TTC549 (cell line): ENCODE results near the gene CDC42EP2.
"Not testable (repeated sequence)": the region's sequence is repeated elsewhere in the genome, so short reads cannot be mapped to it uniquely, and the experiment has no call there.

Source experiments
- FAIRE-seq: peaks from 2 replicates; lab custom pipeline; 2012; peaks lifted over from hg19 to GRCh38; lab: Jason Lieb, UNC

The CDC42EP2 gene

DNA sequence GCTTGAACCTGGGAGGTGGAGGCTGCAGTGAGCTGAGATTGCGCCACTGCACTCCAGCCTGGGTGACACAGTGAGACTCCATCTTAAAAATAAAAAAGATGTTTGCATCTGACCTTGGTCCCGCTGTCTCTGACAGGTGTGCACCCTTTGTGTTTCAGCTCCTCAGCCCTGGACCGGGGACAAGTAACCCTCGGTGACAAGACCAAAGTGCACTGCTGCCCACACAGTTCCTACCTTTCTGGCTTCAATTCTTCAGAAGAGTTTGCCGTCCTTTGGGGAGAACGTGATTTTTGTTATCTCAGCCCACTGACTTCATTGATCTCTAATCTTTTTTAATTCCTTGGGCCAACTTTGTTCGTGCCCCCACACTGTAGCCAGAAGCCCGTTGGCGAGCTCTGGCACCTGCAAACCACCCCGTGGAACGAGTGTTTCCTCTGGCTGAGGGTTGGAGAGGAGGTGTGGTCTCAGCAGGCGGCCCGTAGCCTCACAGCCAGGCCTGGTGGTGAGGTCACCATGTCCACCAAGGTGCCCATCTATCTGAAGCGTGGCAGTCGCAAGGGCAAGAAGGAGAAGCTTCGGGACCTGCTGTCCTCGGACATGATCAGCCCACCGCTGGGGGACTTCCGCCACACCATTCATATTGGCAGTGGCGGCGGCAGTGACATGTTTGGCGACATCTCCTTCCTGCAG is 5.9 kb downstream of the CDC42EP2 start:
- FAIRE-seq, result no peak

DNA sequence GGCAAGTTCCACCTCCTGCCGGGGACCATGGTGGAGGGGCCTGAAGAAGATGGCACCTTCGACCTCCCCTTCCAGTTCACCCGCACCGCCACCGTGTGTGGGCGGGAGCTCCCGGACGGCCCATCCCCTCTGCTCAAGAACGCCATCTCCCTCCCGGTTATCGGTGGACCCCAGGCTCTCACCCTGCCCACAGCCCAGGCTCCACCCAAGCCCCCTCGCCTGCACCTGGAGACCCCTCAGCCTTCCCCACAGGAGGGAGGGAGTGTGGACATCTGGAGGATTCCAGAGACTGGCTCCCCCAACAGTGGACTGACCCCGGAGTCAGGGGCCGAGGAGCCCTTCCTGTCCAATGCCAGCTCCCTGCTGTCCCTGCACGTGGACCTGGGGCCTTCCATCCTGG is 6.4 kb downstream of the CDC42EP2 start:
- FAIRE-seq, result no peak

GRCh38 chr11:65321828-65322485 is 7.3 kb downstream of the CDC42EP2 start:
- no peak for FAIRE-seq

- no peak for FAIRE-seq
These were observed 9.1 kb downstream of the CDC42EP2 start for GRCh38 chr11:65323813-65324212.

GRCh38 chr11:65325435-65325834 is 10.8 kb downstream of the CDC42EP2 start:
- FAIRE-seq, result no peak

DNA sequence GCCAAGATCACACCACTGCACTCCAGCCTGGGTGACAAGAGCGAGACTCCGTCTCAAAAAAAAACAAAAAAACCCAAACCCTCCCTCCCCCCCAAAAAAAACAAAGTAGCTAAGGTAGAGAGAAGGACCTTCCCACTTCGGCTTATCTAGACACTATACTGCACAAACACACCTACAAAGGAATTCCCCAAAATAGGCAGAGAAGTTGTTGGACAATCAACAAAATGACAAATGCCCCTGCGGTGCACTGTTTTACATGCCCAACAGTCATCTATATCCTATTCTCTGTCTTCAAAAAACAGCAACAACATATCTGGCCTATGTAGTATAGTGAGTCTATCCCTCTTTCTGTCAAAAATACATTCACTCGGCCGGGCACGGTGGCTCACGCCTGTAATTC is 12.4 kb downstream of the CDC42EP2 start:
- FAIRE-seq, result no peak

- no peak for FAIRE-seq
These were observed 14.8 kb downstream of the CDC42EP2 start for GRCh38 chr11:65329478-65329877.

GRCh38 chr11:65329944-65330403 is 15.3 kb downstream of the CDC42EP2 start:
- peak; percentile 69 for FAIRE-seq

DNA sequence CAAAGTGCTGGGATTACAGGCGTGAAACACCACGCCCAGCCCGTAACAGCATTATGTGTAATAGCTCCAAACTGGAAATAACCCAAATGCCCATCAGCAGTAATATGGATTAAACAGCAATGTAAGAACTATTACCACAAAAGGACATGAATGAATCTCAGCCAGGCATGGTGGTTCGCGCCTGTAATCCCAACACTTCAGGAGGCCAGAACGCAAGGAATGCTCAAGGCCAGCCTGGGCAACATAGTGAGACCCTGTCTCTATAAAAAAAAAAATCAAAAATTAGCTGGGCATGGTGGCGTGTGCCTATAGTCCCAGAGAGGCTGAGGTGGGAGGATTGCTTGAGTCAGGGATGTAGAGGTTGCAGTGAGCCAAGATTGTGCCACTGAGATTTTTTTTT is 15.9 kb downstream of the CDC42EP2 start:
- no peak for FAIRE-seq

DNA sequence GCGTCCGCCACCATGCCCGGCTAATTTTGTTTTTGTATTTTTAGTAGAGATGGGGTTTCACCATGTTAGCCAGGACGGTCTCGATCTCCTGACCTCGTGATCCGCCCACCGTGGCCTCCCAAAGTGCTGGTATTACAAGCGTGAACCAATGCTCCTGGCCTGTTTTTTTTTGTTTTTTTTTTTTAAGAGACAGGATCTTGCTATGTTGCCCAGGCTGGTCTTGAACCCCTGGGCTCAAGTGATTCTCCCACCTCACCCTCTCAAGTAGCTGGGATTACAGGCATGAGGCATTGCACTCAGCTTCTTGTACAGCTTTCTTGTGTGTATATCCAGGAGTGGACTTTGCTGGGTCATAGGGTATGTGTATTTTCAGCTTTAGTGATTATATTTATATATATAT is 17.9 kb downstream of the CDC42EP2 start:
- not testable (repeated sequence) for FAIRE-seq

- no peak for FAIRE-seq
These were observed 20.1 kb downstream of the CDC42EP2 start for GRCh38 chr11:65334696-65335295.

GRCh38 chr11:65338676-65339075 is 24.0 kb downstream of the CDC42EP2 start:
- no peak for FAIRE-seq

DNA sequence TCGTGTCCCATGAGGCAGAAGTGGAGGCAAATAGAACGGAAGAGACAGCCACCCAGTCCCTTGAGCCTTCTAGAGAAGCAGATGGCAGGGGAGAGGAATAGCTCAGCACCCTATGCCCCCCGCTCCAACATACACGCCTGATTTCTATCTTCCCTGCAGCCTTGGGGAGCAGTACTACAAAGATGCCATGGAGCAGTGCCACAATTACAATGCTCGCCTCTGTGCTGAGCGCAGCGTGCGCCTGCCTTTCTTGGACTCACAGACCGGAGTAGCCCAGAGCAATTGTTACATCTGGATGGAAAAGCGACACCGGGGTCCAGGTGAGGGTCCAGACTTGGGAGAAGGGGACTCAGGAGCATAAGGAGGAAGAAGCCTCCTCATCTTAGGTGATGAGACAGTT is 25.6 kb downstream of the CDC42EP2 start:
- no peak for FAIRE-seq

GRCh38 chr11:65341856-65342255 is 27.2 kb downstream of the CDC42EP2 start:
- no peak for FAIRE-seq

- FAIRE-seq, result no peak
These were observed 36.8 kb downstream of the CDC42EP2 start for GRCh38 chr11:65351511-65351910.

- FAIRE-seq, result peak; percentile 85
These were observed 38.1 kb downstream of the CDC42EP2 start for GRCh38 chr11:65352783-65353182.

DNA sequence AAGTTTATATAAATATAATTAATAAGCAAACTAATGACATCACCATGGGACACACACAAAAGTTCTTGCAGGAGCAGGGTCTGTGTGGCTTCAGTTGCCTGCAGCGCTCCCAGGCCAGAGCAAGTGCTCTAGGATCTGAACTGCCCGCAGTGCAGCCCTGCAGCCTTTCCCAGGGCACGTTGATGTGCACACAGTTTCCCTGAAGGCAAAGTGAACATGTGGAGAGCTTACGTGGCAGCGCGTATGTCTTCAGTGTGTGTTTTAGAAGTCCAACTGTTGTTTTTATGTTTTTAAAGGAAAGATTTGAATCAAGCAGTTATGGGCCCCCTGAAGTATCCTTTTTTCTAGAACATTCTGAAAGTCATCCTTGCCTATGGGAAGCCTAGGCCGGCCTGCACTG is 38.7 kb downstream of the CDC42EP2 start:
- no peak for FAIRE-seq

- FAIRE-seq, result no peak
These were observed 39.2 kb downstream of the CDC42EP2 start for GRCh38 chr11:65353900-65354264.

- no peak for FAIRE-seq
These were observed 39.8 kb downstream of the CDC42EP2 start, which contains the start of gene TIGD3 for GRCh38 chr11:65354265-65355012. Gene TIGD3 (plus strand): TSS chr11:65354751. CDS start chr11:65355809, 1,058 bp downstream.

DNA sequence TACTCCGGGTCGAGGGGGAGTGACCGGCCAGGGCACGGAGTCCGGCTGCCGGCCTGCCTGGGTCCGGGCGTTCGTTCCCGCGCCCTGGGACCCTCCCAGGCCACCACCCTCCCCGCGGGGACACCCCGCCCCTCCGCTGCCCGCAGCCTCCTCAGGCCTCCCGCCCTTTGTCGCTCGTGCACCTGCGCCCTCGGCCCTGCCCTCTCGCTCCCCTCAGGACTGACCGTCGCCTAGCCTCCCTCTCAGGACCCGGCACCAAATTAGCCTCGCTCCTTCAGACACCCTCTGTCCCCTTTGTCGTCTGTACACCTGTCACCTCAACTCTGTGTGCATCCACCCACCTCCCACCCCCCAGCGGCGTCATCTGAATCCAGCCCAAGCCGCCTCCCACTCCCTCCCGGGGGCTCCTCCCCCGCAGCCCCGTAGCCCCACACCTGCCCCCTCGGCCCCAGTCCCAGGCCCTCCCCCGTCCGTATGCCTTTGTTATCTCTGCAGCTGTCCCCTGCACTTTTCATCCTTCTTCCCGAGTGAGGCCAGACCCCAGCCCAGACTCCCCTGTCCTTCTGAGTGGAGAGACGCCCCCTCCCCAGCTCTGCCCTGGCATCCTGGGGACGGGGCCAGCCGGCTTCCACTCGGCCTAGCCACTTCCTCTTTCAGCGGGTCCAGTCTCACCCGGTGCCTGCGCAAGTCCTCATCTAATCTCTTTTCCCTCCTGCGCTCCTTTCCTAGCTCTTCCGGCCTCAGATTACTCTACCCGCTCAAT is 40.5 kb downstream of the CDC42EP2 start:
- no peak for FAIRE-seq

GRCh38 chr11:65355776-65356393 is 41.2 kb downstream of the CDC42EP2 start:
- FAIRE-seq, result no peak
